DMS53 (cell line): ENCODE data around the gene NKAIN2.
"Not testable (repeated sequence)": the region's sequence is repeated elsewhere in the genome, so short reads cannot be mapped to it uniquely, and the experiment has no call there.

Experiments
- DNase-seq: peaks from one replicate; lab custom pipeline; 2025; lab: John Stamatoyannopoulos, UW

Gene NKAIN2

GRCh38 chr6:124434421-124434820 lies 630.8 kb downstream of the NKAIN2 start:
- DNase-seq, result no peak

GRCh38 chr6:124436803-124437202 lies 633.1 kb downstream of the NKAIN2 start:
- no peak for DNase-seq

- no peak for DNase-seq
Observed at GRCh38 chr6:124438546-124439065, 634.9 kb downstream of the NKAIN2 start.

GRCh38 chr6:124441450-124441849 lies 637.8 kb downstream of the NKAIN2 start:
- DNase-seq, result peak; percentile 10

GRCh38 chr6:124443541-124443940 lies 639.9 kb downstream of the NKAIN2 start:
- DNase-seq, result no peak

- DNase-seq, result peak; percentile 18
Observed at GRCh38 chr6:124445581-124445980, 641.9 kb downstream of the NKAIN2 start.

- no peak for DNase-seq
Observed at GRCh38 chr6:124446961-124447360, 643.3 kb downstream of the NKAIN2 start.

- no peak for DNase-seq
Observed at GRCh38 chr6:124459268-124459667, 655.6 kb downstream of the NKAIN2 start.

- DNase-seq, result no peak
Observed at GRCh38 chr6:124462750-124463149, 659.1 kb downstream of the NKAIN2 start.

- no peak for DNase-seq
Observed at GRCh38 chr6:124463271-124463670, 659.6 kb downstream of the NKAIN2 start.

GRCh38 chr6:124464600-124464999 lies 660.9 kb downstream of the NKAIN2 start:
- DNase-seq, result not testable (repeated sequence)

GRCh38 chr6:124466949-124467348 lies 663.3 kb downstream of the NKAIN2 start:
- DNase-seq, result peak; percentile 35

GRCh38 chr6:124467366-124467765 lies 663.7 kb downstream of the NKAIN2 start:
- DNase-seq, result no peak

- peak; percentile 55 for DNase-seq
Observed at GRCh38 chr6:124470803-124471202, 667.1 kb downstream of the NKAIN2 start.

- DNase-seq, result no peak
Observed at GRCh38 chr6:124475176-124475575, 671.5 kb downstream of the NKAIN2 start.

GRCh38 chr6:124478906-124479305 lies 675.2 kb downstream of the NKAIN2 start:
- DNase-seq, result no peak

GRCh38 chr6:124479991-124480430 lies 676.3 kb downstream of the NKAIN2 start:
- DNase-seq, result no peak

GRCh38 chr6:124482071-124482491 lies 678.4 kb downstream of the NKAIN2 start:
- DNase-seq, result no peak

- DNase-seq, result peak; percentile 28
Observed at GRCh38 chr6:124487623-124488431, 684.2 kb downstream of the NKAIN2 start.

- DNase-seq, result peak; percentile 3
Observed at GRCh38 chr6:124490122-124490521, 686.5 kb downstream of the NKAIN2 start.

- no peak for DNase-seq
Observed at GRCh38 chr6:124493259-124493658, 689.6 kb downstream of the NKAIN2 start.

GRCh38 chr6:124494956-124495664 lies 691.4 kb downstream of the NKAIN2 start:
- DNase-seq, result no peak

GRCh38 chr6:124495665-124496190 lies 692.1 kb downstream of the NKAIN2 start:
- no peak for DNase-seq
